ENCODE results near the gene FKBP6. TPM values are rescaled to one million over a fixed set of nuclear protein-coding genes. Genes with fewer than 3 reads are reported as not detected.

Gene FKBP6
- total RNA-seq, 1 experiment from 2014 or later, result not detected

GRCh38 chr7:73342645-73343044 is 14.7 kb downstream of the FKBP6 start:
- Histone ChIP-seq H3K27ac (ENCODE audit: low read depth, low read length, poor library complexity, severe bottlenecking) (no peak overlapping the region), H3K4me1 (ENCODE audit: insufficient read depth, low read length, poor library complexity, severe bottlenecking) (no peaks in the 10 kb centered on the region), H3K4me3 (ENCODE audit: low read depth, low read length, poor library complexity, severe bottlenecking) (no peak overlapping the region), H3K36me3 (ENCODE audit: insufficient read depth, low read length, poor library complexity, severe bottlenecking) (no peaks in the 10 kb centered on the region), H3K27me3 (replicated peaks; ENCODE audit: insufficient read depth, low read depth, low read length, poor library complexity) (no peaks in the 10 kb centered on the region), H3K9me3 (ENCODE audit: low read depth, low read length, poor library complexity, severe bottlenecking) (no peaks in the 10 kb centered on the region)
- TF ChIP-seq EZH2 (IDR thresholded peaks at IDR 0.05; ENCODE audit: borderline replicate concordance, low read depth, low read length, poor library complexity, severe bottlenecking), result no peak
- TF ChIP-seq CTCF (conservative IDR thresholded peaks at IDR 0.05; ENCODE audit: low read depth, low read length), result peak; percentile 62
- ChIA-PET POLR2A (ENCODE audit: low non-redundant PET) (no interaction called here), CTCF (interaction anchor here (0.6 kb wide), 1 partner anchor 58 kb away, joined by 3 read pairs; no protein-coding TSS in a partner anchor)
- DNase-seq (ENCODE audit: low spot score), result peak; percentile 66
- intact Hi-C loops (cut with micrococcal nuclease; ENCODE audit: unreplicated experiment), result loop anchor here (5.0 kb wide), 1 partner anchor 110 kb away; no protein-coding TSS in a partner anchor
- no TSS peak for BruUV-seq (replicated peaks)

GRCh38 chr7:73343671-73344380 is 15.9 kb downstream of the FKBP6 start:
- ChIA-PET POLR2A (ENCODE audit: low non-redundant PET) (no interaction called here), CTCF (no interaction called here)
- DNase-seq (ENCODE audit: low spot score), result no peak
- BruUV-seq (replicated peaks), result no TSS peak
- Histone ChIP-seq H3K4me1 (ENCODE audit: insufficient read depth, low read length, poor library complexity, severe bottlenecking) (no peaks in the 10 kb centered on the region), H3K36me3 (ENCODE audit: insufficient read depth, low read length, poor library complexity, severe bottlenecking) (no peaks in the 10 kb centered on the region), H3K4me3 (ENCODE audit: low read depth, low read length, poor library complexity, severe bottlenecking) (no peak overlapping the region), H3K9me3 (ENCODE audit: low read depth, low read length, poor library complexity, severe bottlenecking) (no peaks in the 10 kb centered on the region), H3K27ac (ENCODE audit: low read depth, low read length, poor library complexity, severe bottlenecking) (no peak overlapping the region), H3K27me3 (replicated peaks; ENCODE audit: insufficient read depth, low read depth, low read length, poor library complexity) (no peaks in the 10 kb centered on the region)
- TF ChIP-seq CTCF (conservative IDR thresholded peaks at IDR 0.05; ENCODE audit: low read depth, low read length), result no peak
- TF ChIP-seq EZH2 (IDR thresholded peaks at IDR 0.05; ENCODE audit: borderline replicate concordance, low read depth, low read length, poor library complexity, severe bottlenecking), result no peak
- intact Hi-C loops (cut with micrococcal nuclease; ENCODE audit: unreplicated experiment), result loop anchor here (5.0 kb wide), 1 partner anchor 108 kb away; no protein-coding TSS in a partner anchor

GRCh38 chr7:73345538-73345937 is 17.6 kb downstream of the FKBP6 start:
- intact Hi-C loops (cut with micrococcal nuclease; ENCODE audit: unreplicated experiment), result no loop called here
- CTCF ChIA-PET, result interaction anchor here (0.5 kb wide), 1 partner anchor 528 kb away, joined by 4 read pairs; no protein-coding TSS in a partner anchor
- BruUV-seq (replicated peaks), result no TSS peak
- TF ChIP-seq CTCF (conservative IDR thresholded peaks at IDR 0.05; ENCODE audit: low read depth, low read length), result no peak
- no peak for TF ChIP-seq EZH2 (IDR thresholded peaks at IDR 0.05; ENCODE audit: borderline replicate concordance, low read depth, low read length, poor library complexity, severe bottlenecking)
- Histone ChIP-seq H3K9me3 (ENCODE audit: low read depth, low read length, poor library complexity, severe bottlenecking) (no peaks in the 10 kb centered on the region), H3K4me1 (ENCODE audit: insufficient read depth, low read length, poor library complexity, severe bottlenecking) (no peaks in the 10 kb centered on the region), H3K36me3 (ENCODE audit: insufficient read depth, low read length, poor library complexity, severe bottlenecking) (no peaks in the 10 kb centered on the region), H3K4me3 (ENCODE audit: low read depth, low read length, poor library complexity, severe bottlenecking) (no peak overlapping the region), H3K27me3 (replicated peaks; ENCODE audit: insufficient read depth, low read depth, low read length, poor library complexity) (no peaks in the 10 kb centered on the region), H3K27ac (ENCODE audit: low read depth, low read length, poor library complexity, severe bottlenecking) (no peak overlapping the region)
- POLR2A ChIA-PET (ENCODE audit: low non-redundant PET), result no interaction called here
- no peak for DNase-seq (ENCODE audit: low spot score)

Data from A673 (cell line).